Ishikawa (cell line): ENCODE data around the gene DYDC1.

ENCODE experiments used
- CREB1 ChIP-seq: IDR thresholded peaks from 2 replicates; pipeline ENCODE4 v1.6.1; 2012; ENCODE audit warnings: low read depth
- EGR1 ChIP-seq: IDR thresholded peaks from 2 replicates; pipeline ENCODE4 v1.6.1; 2012
- EP300 ChIP-seq: IDR thresholded peaks from 2 replicates; pipeline ENCODE4 v1.6.1; 2012; ENCODE audit warnings: borderline replicate concordance
- NFIC ChIP-seq: IDR thresholded peaks from 2 replicates; pipeline ENCODE4 v1.6.1; 2012
- RAD21 ChIP-seq: IDR thresholded peaks from 2 replicates; pipeline ENCODE4 v1.6.1; 2012; ENCODE audit warnings: low read depth
- TCF12 ChIP-seq: IDR thresholded peaks from 2 replicates; pipeline ENCODE4 v1.6.1; 2012; ENCODE audit warnings: low read depth
- TF ChIP-seq, protein P1 (sequence below): IDR thresholded peaks from 2 replicates; pipeline ENCODE4 v1.6.1; 2012
- TF ChIP-seq, protein P2 (sequence below): IDR thresholded peaks from 2 replicates; pipeline ENCODE4 v1.6.1; 2012
- TF ChIP-seq, protein P3 (sequence below): IDR thresholded peaks from 2 replicates; pipeline ENCODE4 v1.6.1; 2012; ENCODE audit warnings: low read depth, mild to moderate bottlenecking

DNA sequence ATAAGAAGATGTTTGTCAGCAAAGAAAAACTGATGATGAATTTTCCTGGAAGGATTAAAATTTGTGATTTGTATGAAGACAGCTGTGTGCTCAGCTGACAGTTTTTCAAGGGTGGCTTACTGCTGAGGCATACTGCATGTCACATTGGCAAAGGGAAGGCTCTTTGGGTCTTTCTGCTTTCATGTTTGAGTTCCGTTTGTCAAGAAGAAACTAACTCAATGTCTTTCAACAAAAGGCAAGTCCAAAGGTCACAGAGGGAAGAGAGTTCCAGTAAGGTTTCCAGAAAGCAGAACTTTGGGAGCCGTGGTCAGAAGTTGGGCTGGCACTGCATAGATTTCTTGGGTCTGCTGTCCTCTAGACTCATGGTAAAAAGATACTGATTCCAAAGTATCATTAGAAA, 16.9 kb upstream of the DYDC1 start:
- no peak for TF ChIP-seq EP300
- TF ChIP-seq, protein P1, sequence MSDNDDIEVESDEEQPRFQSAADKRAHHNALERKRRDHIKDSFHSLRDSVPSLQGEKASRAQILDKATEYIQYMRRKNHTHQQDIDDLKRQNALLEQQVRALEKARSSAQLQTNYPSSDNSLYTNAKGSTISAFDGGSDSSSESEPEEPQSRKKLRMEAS: no peak
- no peak for TF ChIP-seq EGR1
- no peak for TF ChIP-seq TCF12
- TF ChIP-seq, protein P2, sequence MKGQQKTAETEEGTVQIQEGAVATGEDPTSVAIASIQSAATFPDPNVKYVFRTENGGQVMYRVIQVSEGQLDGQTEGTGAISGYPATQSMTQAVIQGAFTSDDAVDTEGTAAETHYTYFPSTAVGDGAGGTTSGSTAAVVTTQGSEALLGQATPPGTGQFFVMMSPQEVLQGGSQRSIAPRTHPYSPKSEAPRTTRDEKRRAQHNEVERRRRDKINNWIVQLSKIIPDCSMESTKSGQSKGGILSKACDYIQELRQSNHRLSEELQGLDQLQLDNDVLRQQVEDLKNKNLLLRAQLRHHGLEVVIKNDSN: no peak
- TF ChIP-seq RAD21: no peak
- TF ChIP-seq, protein P3, sequence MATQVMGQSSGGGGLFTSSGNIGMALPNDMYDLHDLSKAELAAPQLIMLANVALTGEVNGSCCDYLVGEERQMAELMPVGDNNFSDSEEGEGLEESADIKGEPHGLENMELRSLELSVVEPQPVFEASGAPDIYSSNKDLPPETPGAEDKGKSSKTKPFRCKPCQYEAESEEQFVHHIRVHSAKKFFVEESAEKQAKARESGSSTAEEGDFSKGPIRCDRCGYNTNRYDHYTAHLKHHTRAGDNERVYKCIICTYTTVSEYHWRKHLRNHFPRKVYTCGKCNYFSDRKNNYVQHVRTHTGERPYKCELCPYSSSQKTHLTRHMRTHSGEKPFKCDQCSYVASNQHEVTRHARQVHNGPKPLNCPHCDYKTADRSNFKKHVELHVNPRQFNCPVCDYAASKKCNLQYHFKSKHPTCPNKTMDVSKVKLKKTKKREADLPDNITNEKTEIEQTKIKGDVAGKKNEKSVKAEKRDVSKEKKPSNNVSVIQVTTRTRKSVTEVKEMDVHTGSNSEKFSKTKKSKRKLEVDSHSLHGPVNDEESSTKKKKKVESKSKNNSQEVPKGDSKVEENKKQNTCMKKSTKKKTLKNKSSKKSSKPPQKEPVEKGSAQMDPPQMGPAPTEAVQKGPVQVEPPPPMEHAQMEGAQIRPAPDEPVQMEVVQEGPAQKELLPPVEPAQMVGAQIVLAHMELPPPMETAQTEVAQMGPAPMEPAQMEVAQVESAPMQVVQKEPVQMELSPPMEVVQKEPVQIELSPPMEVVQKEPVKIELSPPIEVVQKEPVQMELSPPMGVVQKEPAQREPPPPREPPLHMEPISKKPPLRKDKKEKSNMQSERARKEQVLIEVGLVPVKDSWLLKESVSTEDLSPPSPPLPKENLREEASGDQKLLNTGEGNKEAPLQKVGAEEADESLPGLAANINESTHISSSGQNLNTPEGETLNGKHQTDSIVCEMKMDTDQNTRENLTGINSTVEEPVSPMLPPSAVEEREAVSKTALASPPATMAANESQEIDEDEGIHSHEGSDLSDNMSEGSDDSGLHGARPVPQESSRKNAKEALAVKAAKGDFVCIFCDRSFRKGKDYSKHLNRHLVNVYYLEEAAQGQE: no peak
- no peak for TF ChIP-seq NFIC
- no peak for TF ChIP-seq CREB1
